DOHH2 (cell line): ENCODE measurements around the gene NAALADL2.

Experiments used
- H3F3A ChIP-seq: fragments of 200-600 bp; sonication (generic), shearing (Covaris generic); 2 replicates; pipeline ENCODE4 v1.6.0; 2016; ENCODE audit warnings: antibody characterized with exemption, mild to moderate bottlenecking; ENCODE audit not compliant: control insufficient read depth, insufficient read depth
- H3K27ac ChIP-seq: fragments of 200-600 bp; sonication (generic); 2 replicates; pipeline ENCODE4 v1.5.1; 2014; ENCODE audit warnings: low read depth, mild to moderate bottlenecking, low read length, moderate library complexity
- H3K27me3 ChIP-seq: fragments of 200-600 bp; sonication (generic); 2 replicates; pipeline ENCODE4 v1.6.1; 2014; ENCODE audit warnings: mild to moderate bottlenecking, low read length, mixed read lengths; ENCODE audit not compliant: control insufficient read depth
- H3K36me3 ChIP-seq: fragments of 200-600 bp; sonication (generic); 2 replicates; pipeline ENCODE4 v1.6.1; 2014; ENCODE audit warnings: mild to moderate bottlenecking, low read length, moderate library complexity, mixed read lengths; ENCODE audit not compliant: control insufficient read depth
- H3K4me1 ChIP-seq: fragments of 200-600 bp; sonication (generic); 2 replicates; pipeline ENCODE4 v1.6.1; 2014; ENCODE audit warnings: mild to moderate bottlenecking, low read length, mixed read lengths; ENCODE audit not compliant: control insufficient read depth
- H3K4me2 ChIP-seq: fragments of 200-600 bp; sonication (generic); 2 replicates; pipeline ENCODE4 v1.6.0; 2014; ENCODE audit warnings: mild to moderate bottlenecking, low read length, moderate library complexity
- H3K4me3 ChIP-seq: fragments of 200-600 bp; sonication (generic); 2 replicates; pipeline ENCODE4 v1.5.1; 2014; ENCODE audit warnings: mild to moderate bottlenecking, low read length, mixed read lengths
- H3K79me2 ChIP-seq: fragments of 200-600 bp; sonication (generic); 2 replicates; pipeline ENCODE4 v1.6.1; 2014; ENCODE audit warnings: mild to moderate bottlenecking, low read length, mixed read lengths; ENCODE audit not compliant: control insufficient read depth
- H3K9me2 ChIP-seq: fragments of 200-600 bp; sonication (generic); replicated peaks from 2 replicates; pipeline ENCODE4 v1.6.1; 2014; ENCODE audit warnings: mild to moderate bottlenecking, low read length, mixed read lengths; ENCODE audit not compliant: control insufficient read depth
- H3K9me3 ChIP-seq: fragments of 200-600 bp; sonication (generic); 2 replicates; pipeline ENCODE4 v1.6.1; 2014; ENCODE audit warnings: antibody characterized with exemption, low read length, mixed read lengths; ENCODE audit not compliant: control insufficient read depth, insufficient read depth
- H4K20me1 ChIP-seq: fragments of 200-600 bp; sonication (generic); 2 replicates; pipeline ENCODE4 v1.6.0; 2014; ENCODE audit warnings: low read depth, mild to moderate bottlenecking, antibody characterized with exemption, low read length, moderate library complexity; ENCODE audit not compliant: control insufficient read depth, insufficient read depth
- CTCF ChIP-seq: fragments of 200-600 bp; sonication (generic); IDR thresholded peaks from one replicate; pipeline ENCODE4 v1.5.1; 2014; ENCODE audit warnings: antibody characterized with exemption, mild to moderate bottlenecking, low read depth, low read length; ENCODE audit not compliant: poor library complexity, severe bottlenecking
- EZH2phosphoT487 ChIP-seq: fragments of 200-600 bp; sonication (generic); IDR thresholded peaks from 2 replicates; pipeline ENCODE4 v1.6.1; 2017; ENCODE audit warnings: borderline replicate concordance, mild to moderate bottlenecking, antibody characterized with exemption, low read length, moderate library complexity, mixed read lengths

NAALADL2 gene

GRCh38 chr3:175093748-175094147, 234.6 kb downstream of the NAALADL2 start:
- Histone ChIP-seq H3K9me2 (no peaks in the 10 kb centered on the region), H3K4me3 (no peak overlapping the region), H4K20me1 (no peaks in the 10 kb centered on the region), H3F3A (no peaks in the 10 kb centered on the region), H3K27ac (no peak overlapping the region), H3K27me3 (no peaks in the 10 kb centered on the region), H3K79me2 (no peaks in the 10 kb centered on the region), H3K9me3 (no peaks in the 10 kb centered on the region), H3K4me1 (no peaks in the 10 kb centered on the region), H3K36me3 (no peaks in the 10 kb centered on the region), H3K4me2 (no peak overlapping the region)
- no peak for TF ChIP-seq CTCF
- no peak for TF ChIP-seq EZH2phosphoT487

- H3K9me2 ChIP-seq: no peaks in the 10 kb centered on the region
- H3K27ac ChIP-seq: no peak overlapping the region
- H3K79me2 ChIP-seq: no peaks in the 10 kb centered on the region
- H3K4me2 ChIP-seq: no peak overlapping the region
- H3K27me3 ChIP-seq: no peaks in the 10 kb centered on the region
- H3K36me3 ChIP-seq: no peaks in the 10 kb centered on the region
- H3K4me3 ChIP-seq: no peak overlapping the region
- TF ChIP-seq EZH2phosphoT487 (no peak), CTCF (no peak)
- no peaks in the 10 kb centered on the region for H3F3A ChIP-seq
- no peaks in the 10 kb centered on the region for H3K9me3 ChIP-seq
- no peaks in the 10 kb centered on the region for H3K4me1 ChIP-seq
- H4K20me1 ChIP-seq: no peaks in the 10 kb centered on the region
Observed at GRCh38 chr3:175094344-175094743, 235.2 kb downstream of the NAALADL2 start.

- H3K27me3 ChIP-seq: no peaks in the 10 kb centered on the region
- H3K36me3 ChIP-seq: no peaks in the 10 kb centered on the region
- no peaks in the 10 kb centered on the region for H3K9me2 ChIP-seq
- H4K20me1 ChIP-seq: no peaks in the 10 kb centered on the region
- H3K79me2 ChIP-seq: no peaks in the 10 kb centered on the region
- H3F3A ChIP-seq: no peaks in the 10 kb centered on the region
- H3K4me3 ChIP-seq: no peak overlapping the region
- no peaks in the 10 kb centered on the region for H3K9me3 ChIP-seq
- no peak overlapping the region for H3K4me2 ChIP-seq
- H3K4me1 ChIP-seq: no peaks in the 10 kb centered on the region
- TF ChIP-seq CTCF (no peak), EZH2phosphoT487 (no peak)
- H3K27ac ChIP-seq: no peak overlapping the region
Observed at GRCh38 chr3:175098644-175099043, 239.5 kb downstream of the NAALADL2 start.

GRCh38 chr3:175102161-175102560, 243.0 kb downstream of the NAALADL2 start:
- no peak overlapping the region for H3K27ac ChIP-seq
- no peaks in the 10 kb centered on the region for H3K9me2 ChIP-seq
- no peak overlapping the region for H3K4me2 ChIP-seq
- H3K27me3 ChIP-seq: no peaks in the 10 kb centered on the region
- no peaks in the 10 kb centered on the region for H3K9me3 ChIP-seq
- no peaks in the 10 kb centered on the region for H3F3A ChIP-seq
- TF ChIP-seq CTCF (no peak), EZH2phosphoT487 (no peak)
- no peaks in the 10 kb centered on the region for H3K79me2 ChIP-seq
- no peaks in the 10 kb centered on the region for H4K20me1 ChIP-seq
- H3K4me1 ChIP-seq: no peaks in the 10 kb centered on the region
- no peaks in the 10 kb centered on the region for H3K36me3 ChIP-seq
- H3K4me3 ChIP-seq: no peak overlapping the region
